MCF 10A (cell line): ENCODE results near the gene GARIN5A. TPM values are rescaled to one million over a fixed set of nuclear protein-coding genes. Genes with fewer than 3 reads are reported as not detected.

Source experiments
- BruUV-seq: library from RNA; stranded (reverse); fragments of 400-500 nt; replicated peaks from 2 replicates; lab custom pipeline; 2021; lab: Mats Ljungman, UMichigan
- CTCF ChIA-PET: fragments of 300-600 bp; sonication (Branson Sonifier 250); formaldehyde crosslinking; extraction: SDS; loops from one replicate; lab custom pipeline; 2021; ENCODE audit warnings: antibody characterized with exemption, inconsistent platforms; lab: Yijun Ruan, JAX
- POLR2A ChIA-PET: fragments of 300-600, 350-650 bp; sonication (Branson Sonifier 250); formaldehyde crosslinking; extraction: SDS; loops from one replicate; lab custom pipeline; 2020; ENCODE audit warnings: antibody characterized with exemption, inconsistent platforms; lab: Yijun Ruan, JAX
- DNase-seq: peaks from one replicate; pipeline ENCODE4 v3.0.0-alpha.2; 2018; ENCODE audit not compliant: unreplicated experiment
- H3K27ac Mint-ChIP-seq: one replicate; pipeline ENCODE4 v1.8.0; 2022; ENCODE audit warnings: mild to moderate bottlenecking, low read depth, mixed read lengths; ENCODE audit not compliant: unreplicated experiment
- H3K27me3 Mint-ChIP-seq: one replicate; pipeline ENCODE4 v1.8.0; 2022; ENCODE audit warnings: mixed read lengths; ENCODE audit not compliant: insufficient read depth, unreplicated experiment
- H3K36me3 Mint-ChIP-seq: one replicate; pipeline ENCODE4 v1.8.0; 2022; ENCODE audit warnings: mild to moderate bottlenecking, moderate library complexity, mixed read lengths; ENCODE audit not compliant: insufficient read depth, unreplicated experiment
- H3K4me1 Mint-ChIP-seq: one replicate; pipeline ENCODE4 v1.8.0; 2022; ENCODE audit warnings: mixed read lengths; ENCODE audit not compliant: insufficient read depth, unreplicated experiment
- H3K4me3 Mint-ChIP-seq: one replicate; pipeline ENCODE4 v1.8.0; 2022; ENCODE audit warnings: mild to moderate bottlenecking, moderate library complexity, mixed read lengths; ENCODE audit not compliant: unreplicated experiment
- H3K9me3 Mint-ChIP-seq: one replicate; pipeline ENCODE4 v1.8.0; 2022; ENCODE audit warnings: mixed read lengths; ENCODE audit not compliant: unreplicated experiment
- intact Hi-C: fragments of 100-400 bp; cut with micrococcal nuclease; formaldehyde crosslinking; loops from 2 replicates; pipeline ENCODE4 v1.14.1; 2022
- total RNA-seq: library from RNA; stranded (reverse); gene quantifications from 2 replicates; pipeline ENCODE4 v1.2.3, GENCODE V29; 2022
- TF ChIP-seq, protein P1 (sequence below): fragments of 200-600 bp; IDR thresholded peaks from one replicate; pipeline ENCODE4 v1.8.0; 2022; ENCODE audit warnings: antibody characterized with exemption, mild to moderate bottlenecking; ENCODE audit not compliant: unreplicated experiment

GARIN5A gene
- total RNA-seq, 1 experiment from 2014 or later, result 1.5 TPM

DNA sequence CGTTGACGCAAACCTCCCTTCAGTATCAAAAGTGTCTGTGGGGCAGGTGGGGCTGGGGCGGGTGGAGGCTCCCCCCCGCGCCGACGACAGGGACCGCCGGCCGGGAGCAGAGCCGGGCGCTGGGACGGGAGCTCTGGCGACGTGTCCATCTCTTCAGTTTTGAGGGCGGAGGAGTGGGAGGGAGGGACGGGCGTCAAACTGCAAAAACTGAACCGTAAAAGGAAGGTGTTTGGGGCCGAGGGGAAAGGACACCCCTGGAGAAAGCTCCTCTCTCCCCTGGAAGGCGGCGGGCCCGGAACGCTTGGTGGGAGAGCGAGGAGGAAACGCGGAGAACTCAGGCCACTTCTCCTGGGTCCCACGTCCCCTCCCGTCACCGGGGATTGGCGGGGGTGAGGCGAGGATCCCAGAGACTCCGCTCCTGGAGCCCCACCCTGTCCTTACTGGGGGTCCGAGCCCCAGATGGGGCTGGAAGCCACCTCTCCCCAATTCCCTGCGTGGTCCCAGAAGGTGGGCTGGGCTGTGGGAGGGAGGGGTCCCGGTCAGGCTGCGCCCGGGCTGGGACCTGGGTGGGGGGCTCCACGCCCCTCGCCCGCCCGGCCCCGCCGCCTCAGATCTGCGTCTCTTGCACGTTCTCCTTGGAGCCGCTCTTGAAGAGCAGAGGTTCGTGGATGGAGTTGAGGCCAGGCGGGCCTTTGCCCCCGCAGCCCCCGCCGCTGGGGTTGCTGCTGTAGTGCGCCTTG lies 40.5 kb upstream of the GARIN5A start:
- no peaks in the 10 kb centered on the region for H3K9me3 Mint-ChIP-seq
- H3K27me3 Mint-ChIP-seq, result no peaks in the 10 kb centered on the region
- ChIA-PET CTCF (interaction anchor here (1.9 kb wide), 1 partner anchor 21 kb away, joined by 5 read pairs; no protein-coding TSS in a partner anchor), POLR2A (no interaction called here)
- BruUV-seq, result no TSS peak
- H3K4me1 Mint-ChIP-seq, result no peaks in the 10 kb centered on the region
- H3K27ac Mint-ChIP-seq, result no peak overlapping the region
- DNase-seq, result no peak
- H3K36me3 Mint-ChIP-seq, result no peaks in the 10 kb centered on the region
- intact Hi-C loops, result no loop called here
- TF ChIP-seq, protein P1, sequence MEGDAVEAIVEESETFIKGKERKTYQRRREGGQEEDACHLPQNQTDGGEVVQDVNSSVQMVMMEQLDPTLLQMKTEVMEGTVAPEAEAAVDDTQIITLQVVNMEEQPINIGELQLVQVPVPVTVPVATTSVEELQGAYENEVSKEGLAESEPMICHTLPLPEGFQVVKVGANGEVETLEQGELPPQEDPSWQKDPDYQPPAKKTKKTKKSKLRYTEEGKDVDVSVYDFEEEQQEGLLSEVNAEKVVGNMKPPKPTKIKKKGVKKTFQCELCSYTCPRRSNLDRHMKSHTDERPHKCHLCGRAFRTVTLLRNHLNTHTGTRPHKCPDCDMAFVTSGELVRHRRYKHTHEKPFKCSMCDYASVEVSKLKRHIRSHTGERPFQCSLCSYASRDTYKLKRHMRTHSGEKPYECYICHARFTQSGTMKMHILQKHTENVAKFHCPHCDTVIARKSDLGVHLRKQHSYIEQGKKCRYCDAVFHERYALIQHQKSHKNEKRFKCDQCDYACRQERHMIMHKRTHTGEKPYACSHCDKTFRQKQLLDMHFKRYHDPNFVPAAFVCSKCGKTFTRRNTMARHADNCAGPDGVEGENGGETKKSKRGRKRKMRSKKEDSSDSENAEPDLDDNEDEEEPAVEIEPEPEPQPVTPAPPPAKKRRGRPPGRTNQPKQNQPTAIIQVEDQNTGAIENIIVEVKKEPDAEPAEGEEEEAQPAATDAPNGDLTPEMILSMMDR, result no peak
- H3K4me3 Mint-ChIP-seq, result no peak overlapping the region

DNA sequence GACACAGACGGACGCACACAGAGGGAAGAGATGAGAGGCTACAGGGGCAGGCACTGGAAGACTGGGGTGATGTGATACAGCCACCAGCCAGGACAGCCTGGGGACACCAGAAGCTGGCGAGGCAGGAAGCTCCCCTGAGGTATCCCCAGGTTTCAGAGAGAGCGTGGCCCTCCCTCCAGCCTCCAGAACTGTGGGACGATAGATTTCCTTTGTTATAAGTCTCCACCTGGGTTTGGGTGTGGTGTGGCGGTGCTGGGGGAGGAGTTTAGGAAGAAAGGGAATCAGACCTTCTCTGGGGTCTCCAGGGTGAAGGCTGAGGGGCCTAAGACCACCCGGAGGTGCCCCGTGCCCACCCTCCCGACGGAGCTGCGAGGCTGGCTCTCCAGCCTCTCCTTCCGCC lies 39.8 kb upstream of the GARIN5A start:
- no peak overlapping the region for H3K27ac Mint-ChIP-seq
- H3K4me3 Mint-ChIP-seq, result no peak overlapping the region
- intact Hi-C loops, result no loop called here
- no peak for DNase-seq
- peaks cover 6% of the 10 kb centered on the region for H3K4me1 Mint-ChIP-seq
- no peaks in the 10 kb centered on the region for H3K27me3 Mint-ChIP-seq
- BruUV-seq, result no TSS peak
- TF ChIP-seq, protein P1, result no peak
- no peaks in the 10 kb centered on the region for H3K9me3 Mint-ChIP-seq
- ChIA-PET CTCF (interaction anchor here (1.9 kb wide), 1 partner anchor 22 kb away, joined by 5 read pairs; no protein-coding TSS in a partner anchor), POLR2A (no interaction called here)
- no peaks in the 10 kb centered on the region for H3K36me3 Mint-ChIP-seq

DNA sequence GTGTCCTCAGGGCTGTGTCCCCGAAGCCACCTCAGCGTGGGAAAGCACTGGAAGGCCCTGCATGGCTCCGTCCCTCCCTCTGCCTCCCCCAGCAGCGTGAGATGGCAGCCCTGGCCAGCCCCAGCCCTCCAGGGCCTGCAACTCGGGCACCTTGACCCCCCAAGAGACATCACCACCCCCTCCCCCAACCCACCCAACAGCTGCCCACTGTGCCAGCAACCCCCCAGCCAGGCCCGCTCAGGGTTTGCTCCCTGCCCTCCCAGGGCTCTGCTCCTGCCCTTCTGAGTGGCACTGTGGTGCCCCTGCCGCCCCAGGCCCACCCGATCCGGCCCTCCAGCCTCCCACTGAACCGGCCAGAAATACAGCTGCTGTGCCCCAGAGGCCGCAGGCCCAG lies 38.5 kb upstream of the GARIN5A start:
- CTCF ChIA-PET, result interaction anchor here (0.6 to 1.9 kb wide), 2 partner anchors 23 to 278 kb away, joined by 5 read pairs; no protein-coding TSS in a partner anchor

More for the DNA sequence above, 38.5 kb upstream of the GARIN5A start:
- DNase-seq, result no peak
- POLR2A ChIA-PET, result no interaction called here
- Mint-ChIP-seq H3K4me1 (peaks cover 10% of the 10 kb centered on the region), H3K36me3 (no peaks in the 10 kb centered on the region), H3K27ac (no peak overlapping the region), H3K27me3 (no peaks in the 10 kb centered on the region), H3K4me3 (no peak overlapping the region), H3K9me3 (no peaks in the 10 kb centered on the region)
- BruUV-seq, result no TSS peak
- TF ChIP-seq, protein P1, result no peak
- intact Hi-C loops, result no loop called here
